Vagina (tissue), 2 donors: ENCODE measurements around the gene FANCC. TPM values are rescaled to one million over a fixed set of nuclear protein-coding genes. Genes with fewer than 3 reads are reported as not detected.

Source experiments
- DNase-seq, 2 donors: peaks; one replicate each; pipeline ENCODE4 v3.0.0-alpha.2; 2017; ENCODE audit errors: extremely low spot score in 2 of 2
- H3K27ac ChIP-seq: fragments of 200-600 bp; sonication (generic); one replicate; pipeline ENCODE4 v1.5.1; 2019
- H3K27me3 ChIP-seq: fragments of 200-600 bp; sonication (generic); one replicate; pipeline ENCODE4 v1.5.1; 2019
- H3K36me3 ChIP-seq, 2 donors: fragments of 200-600 bp; sonication (generic); one replicate each; pipeline ENCODE4 v1.5.1; 2017 to 2019
- H3K4me1 ChIP-seq: fragments of 200-600 bp; sonication (generic); one replicate; pipeline ENCODE4 v1.5.1; 2019
- H3K4me3 ChIP-seq, 2 donors: fragments of 200-600 bp; sonication (generic); 1 replicate in 1 of 2; 2 replicates in 1 of 2; pipeline ENCODE4 v1.5.1; 2016 to 2019
- H3K9me3 ChIP-seq: fragments of 200-600 bp; sonication (generic); one replicate; pipeline ENCODE4 v1.5.1; 2019
- POLR2A ChIP-seq, 2 donors: fragments of 450-650 bp; IDR thresholded peaks; one replicate each; pipeline ENCODE4 v1.6.1; 2017; ENCODE audit warnings: antibody characterized with exemption in 2 of 2, mild to moderate bottlenecking in 2 of 2, moderate library complexity in 2 of 2
- POLR2AphosphoS5 ChIP-seq, 2 donors: sonication (generic); formaldehyde crosslinking; IDR thresholded peaks; one replicate each; pipeline ENCODE4 v1.9.0; 2017; ENCODE audit warnings: antibody characterized with exemption in 2 of 2, mild to moderate bottlenecking in 2 of 2, low read depth in 1 of 2; ENCODE audit not compliant: insufficient read depth in 1 of 2
- intact Hi-C: fragments of 100-400 bp; cut with DNase I; formaldehyde crosslinking; loops from one replicate; pipeline ENCODE4 v1.15.1; 2023
- total RNA-seq: library from RNA; depleted of rRNA; stranded (reverse); fragments of >200 nt; gene quantifications from one replicate; pipeline ENCODE4 v1.2.3, GENCODE V29; 2016
- TF ChIP-seq, protein P1 (sequence below), 3 experiments: fragments of 450-650 bp in 2 of 3; fragments of 200-600 bp in 1 of 3; sonication (generic) in 1 of 3; IDR thresholded peaks; one replicate each; pipeline ENCODE4 v1.5.1; 2017 to 2019; ENCODE audit warnings: antibody characterized with exemption in 3 of 3, mild to moderate bottlenecking in 2 of 3, moderate library complexity in 2 of 3

The FANCC gene
- total RNA-seq, 1 donor from 2014 or later = 17.2 TPM

DNA sequence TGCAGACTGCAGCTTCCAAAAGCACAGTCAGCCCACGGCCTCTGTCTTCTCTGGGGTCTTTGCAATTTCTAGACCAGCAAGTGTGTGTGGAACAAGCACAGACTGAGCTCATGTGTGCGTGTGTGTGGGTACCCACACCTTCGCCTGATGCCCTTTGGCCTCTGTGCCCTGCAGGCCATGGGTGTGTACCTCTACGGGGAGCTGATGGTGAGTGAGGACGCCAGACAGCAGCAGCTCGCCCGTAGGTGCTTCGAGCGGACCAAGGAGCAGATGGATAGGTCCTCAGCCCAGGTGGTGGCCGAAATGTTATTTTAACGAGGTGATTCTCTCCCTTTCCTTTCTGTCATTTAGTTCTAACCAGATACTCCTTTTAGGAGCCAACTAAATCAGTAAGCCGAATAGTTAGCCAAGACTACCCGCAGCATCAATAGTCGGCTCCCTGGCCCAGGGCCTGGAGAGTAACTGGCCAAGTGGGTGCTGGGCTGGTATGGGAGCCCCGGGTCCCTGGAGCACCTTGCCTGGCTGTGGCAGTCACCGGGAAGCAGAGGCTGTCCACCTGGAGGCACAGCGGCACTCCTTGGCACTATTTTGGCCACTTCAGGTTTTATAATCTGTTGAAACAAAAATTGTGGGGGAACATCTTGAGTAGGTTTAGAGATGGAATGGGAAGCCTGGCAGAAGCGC, 235.0 kb downstream of the FANCC start:
- Histone ChIP-seq H3K9me3 (no peaks in the 10 kb centered on the region), H3K27me3 (no peaks in the 10 kb centered on the region), H3K36me3 (peaks cover 0 to 59% of the 10 kb centered on the region in 2 donors), H3K4me3 (no peak overlapping the region), H3K27ac (peak overlapping the region; percentile 62), H3K4me1 (peaks cover 93% of the 10 kb centered on the region)
- DNase-seq = no peak
- intact Hi-C loops = no loop called here
- TF ChIP-seq POLR2AphosphoS5 (IDR thresholded peaks at IDR 0.05; ENCODE audit: insufficient read depth in 1 of 2, low read depth in 1 of 2) = peak in 1 of 2 donors; percentile 32
- TF ChIP-seq POLR2A (IDR thresholded peaks at IDR 0.05) = no peak
- TF ChIP-seq, protein P1, sequence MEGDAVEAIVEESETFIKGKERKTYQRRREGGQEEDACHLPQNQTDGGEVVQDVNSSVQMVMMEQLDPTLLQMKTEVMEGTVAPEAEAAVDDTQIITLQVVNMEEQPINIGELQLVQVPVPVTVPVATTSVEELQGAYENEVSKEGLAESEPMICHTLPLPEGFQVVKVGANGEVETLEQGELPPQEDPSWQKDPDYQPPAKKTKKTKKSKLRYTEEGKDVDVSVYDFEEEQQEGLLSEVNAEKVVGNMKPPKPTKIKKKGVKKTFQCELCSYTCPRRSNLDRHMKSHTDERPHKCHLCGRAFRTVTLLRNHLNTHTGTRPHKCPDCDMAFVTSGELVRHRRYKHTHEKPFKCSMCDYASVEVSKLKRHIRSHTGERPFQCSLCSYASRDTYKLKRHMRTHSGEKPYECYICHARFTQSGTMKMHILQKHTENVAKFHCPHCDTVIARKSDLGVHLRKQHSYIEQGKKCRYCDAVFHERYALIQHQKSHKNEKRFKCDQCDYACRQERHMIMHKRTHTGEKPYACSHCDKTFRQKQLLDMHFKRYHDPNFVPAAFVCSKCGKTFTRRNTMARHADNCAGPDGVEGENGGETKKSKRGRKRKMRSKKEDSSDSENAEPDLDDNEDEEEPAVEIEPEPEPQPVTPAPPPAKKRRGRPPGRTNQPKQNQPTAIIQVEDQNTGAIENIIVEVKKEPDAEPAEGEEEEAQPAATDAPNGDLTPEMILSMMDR (IDR thresholded peaks at IDR 0.05) = no peak

- Histone ChIP-seq H3K27ac (peak overlapping the region; percentile 62), H3K27me3 (no peaks in the 10 kb centered on the region), H3K36me3 (peaks cover 0 to 58% of the 10 kb centered on the region in 2 donors), H3K4me3 (no peak overlapping the region), H3K9me3 (no peaks in the 10 kb centered on the region), H3K4me1 (peaks cover 93% of the 10 kb centered on the region)
- intact Hi-C loops = no loop called here
- TF ChIP-seq POLR2A (IDR thresholded peaks at IDR 0.05) (no peak), POLR2AphosphoS5 (IDR thresholded peaks at IDR 0.05; ENCODE audit: insufficient read depth in 1 of 2, low read depth in 1 of 2) (no peak)
- TF ChIP-seq, protein P1 (IDR thresholded peaks at IDR 0.05) = no peak
- no peak for DNase-seq
Measured at GRCh38 chr9:95081998-95082397, 235.5 kb downstream of the FANCC start.

- H3K27ac ChIP-seq = peak overlapping the region; percentile 26
- H3K36me3 ChIP-seq = peaks cover 0 to 49% of the 10 kb centered on the region in 2 donors
- H3K9me3 ChIP-seq = no peaks in the 10 kb centered on the region
- intact Hi-C loops = no loop called here
- peak in 1 of 2 donors; percentile 10 for TF ChIP-seq POLR2AphosphoS5 (IDR thresholded peaks at IDR 0.05; ENCODE audit: insufficient read depth in 1 of 2, low read depth in 1 of 2)
- TF ChIP-seq, protein P1 (IDR thresholded peaks at IDR 0.05) = no peak
- TF ChIP-seq POLR2A (IDR thresholded peaks at IDR 0.05) = no peak
- H3K27me3 ChIP-seq = no peaks in the 10 kb centered on the region
- H3K4me3 ChIP-seq = no peak overlapping the region
- DNase-seq = no peak
- H3K4me1 ChIP-seq = peaks cover 93% of the 10 kb centered on the region
Measured at GRCh38 chr9:95080961-95081647, 236.4 kb downstream of the FANCC start.

DNA sequence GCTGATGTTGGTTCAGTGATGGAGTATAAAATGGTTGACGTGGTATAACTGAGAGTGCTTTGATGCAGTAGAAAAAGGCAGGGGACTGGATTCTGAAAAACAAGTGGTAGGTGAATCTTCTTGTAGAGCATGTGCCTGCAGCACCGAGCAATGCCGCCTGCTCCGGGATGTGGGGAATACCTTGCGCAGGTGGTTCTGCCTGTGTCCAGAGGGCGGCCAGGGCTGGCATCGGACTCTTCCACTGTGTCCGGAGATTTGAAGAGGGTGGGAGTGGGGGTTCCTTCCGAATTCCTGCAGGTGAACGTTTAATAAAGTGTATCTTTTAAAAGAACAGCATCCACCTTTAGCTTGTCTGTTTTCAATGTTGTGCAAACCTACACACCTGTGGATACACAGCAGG, 238.0 kb downstream of the FANCC start:
- no peak overlapping the region for H3K4me3 ChIP-seq
- H3K4me1 ChIP-seq = peaks cover 93% of the 10 kb centered on the region
- no peak for DNase-seq
- intact Hi-C loops = no loop called here
- peak overlapping the region; percentile 78 for H3K27ac ChIP-seq
- H3K27me3 ChIP-seq = no peaks in the 10 kb centered on the region
- TF ChIP-seq POLR2A (IDR thresholded peaks at IDR 0.05) (no peak), POLR2AphosphoS5 (IDR thresholded peaks at IDR 0.05; ENCODE audit: insufficient read depth in 1 of 2, low read depth in 1 of 2) (no peak)
- TF ChIP-seq, protein P1 (IDR thresholded peaks at IDR 0.05) = no peak
- peaks cover 0 to 39% of the 10 kb centered on the region in 2 donors for H3K36me3 ChIP-seq
- H3K9me3 ChIP-seq = no peaks in the 10 kb centered on the region

- intact Hi-C loops = no loop called here
- Histone ChIP-seq H3K9me3 (no peaks in the 10 kb centered on the region), H3K27ac (peak overlapping the region; percentile 78), H3K36me3 (peaks cover 0 to 39% of the 10 kb centered on the region in 2 donors), H3K4me1 (peaks cover 91% of the 10 kb centered on the region), H3K27me3 (no peaks in the 10 kb centered on the region), H3K4me3 (no peak overlapping the region)
- DNase-seq = no peak
- TF ChIP-seq POLR2A (IDR thresholded peaks at IDR 0.05) (no peak), POLR2AphosphoS5 (IDR thresholded peaks at IDR 0.05; ENCODE audit: insufficient read depth in 1 of 2, low read depth in 1 of 2) (no peak)
- TF ChIP-seq, protein P1 (IDR thresholded peaks at IDR 0.05) = no peak
Measured at GRCh38 chr9:95078939-95079338, 238.6 kb downstream of the FANCC start.
